AG04449 (cell line): Measurements from ENCODE around the gene CTDSPL.

Experiments used
- CTCF ChIA-PET: fragments of 350-600 bp; formaldehyde crosslinking; extraction: SDS; loops from one replicate; lab custom pipeline; 2021; ENCODE audit warnings: antibody characterized with exemption; lab: Yijun Ruan, JAX
- POLR2A ChIA-PET: fragments of 400-600, 350-600 bp; formaldehyde crosslinking; extraction: SDS; loops from one replicate; lab custom pipeline; 2020; ENCODE audit warnings: antibody characterized with exemption, inconsistent platforms; lab: Yijun Ruan, JAX
- DNase-seq: peaks from one replicate; pipeline ENCODE4 v3.0.0-alpha.2; 2010; ENCODE audit warnings: low read depth, low spot score
- H3K4me3 ChIP-seq: 2 replicates; pipeline ENCODE4 v1.5.1; 2011; ENCODE audit warnings: low read depth, mild to moderate bottlenecking, control low read depth, low read length
- TF ChIP-seq, protein P1 (sequence below): IDR thresholded peaks from one replicate; pipeline ENCODE4 v1.5.1; 2011; ENCODE audit warnings: mild to moderate bottlenecking, moderate library complexity, low read length, control low read depth, inconsistent platforms; ENCODE audit not compliant: insufficient read depth; ENCODE audit errors: missing control alignments

The CTDSPL gene

GRCh38 chr3:37909067-37909911 lies 47.6 kb downstream of the CTDSPL start:
- ChIA-PET CTCF (interaction anchor here (2.1 kb wide), 1 partner anchor 15 kb away, joined by 4 read pairs; no protein-coding TSS in a partner anchor), POLR2A (no interaction called here)
- TF ChIP-seq, protein P1, sequence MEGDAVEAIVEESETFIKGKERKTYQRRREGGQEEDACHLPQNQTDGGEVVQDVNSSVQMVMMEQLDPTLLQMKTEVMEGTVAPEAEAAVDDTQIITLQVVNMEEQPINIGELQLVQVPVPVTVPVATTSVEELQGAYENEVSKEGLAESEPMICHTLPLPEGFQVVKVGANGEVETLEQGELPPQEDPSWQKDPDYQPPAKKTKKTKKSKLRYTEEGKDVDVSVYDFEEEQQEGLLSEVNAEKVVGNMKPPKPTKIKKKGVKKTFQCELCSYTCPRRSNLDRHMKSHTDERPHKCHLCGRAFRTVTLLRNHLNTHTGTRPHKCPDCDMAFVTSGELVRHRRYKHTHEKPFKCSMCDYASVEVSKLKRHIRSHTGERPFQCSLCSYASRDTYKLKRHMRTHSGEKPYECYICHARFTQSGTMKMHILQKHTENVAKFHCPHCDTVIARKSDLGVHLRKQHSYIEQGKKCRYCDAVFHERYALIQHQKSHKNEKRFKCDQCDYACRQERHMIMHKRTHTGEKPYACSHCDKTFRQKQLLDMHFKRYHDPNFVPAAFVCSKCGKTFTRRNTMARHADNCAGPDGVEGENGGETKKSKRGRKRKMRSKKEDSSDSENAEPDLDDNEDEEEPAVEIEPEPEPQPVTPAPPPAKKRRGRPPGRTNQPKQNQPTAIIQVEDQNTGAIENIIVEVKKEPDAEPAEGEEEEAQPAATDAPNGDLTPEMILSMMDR, result no peak
- no peak for DNase-seq
- no peak overlapping the region for H3K4me3 ChIP-seq

DNA sequence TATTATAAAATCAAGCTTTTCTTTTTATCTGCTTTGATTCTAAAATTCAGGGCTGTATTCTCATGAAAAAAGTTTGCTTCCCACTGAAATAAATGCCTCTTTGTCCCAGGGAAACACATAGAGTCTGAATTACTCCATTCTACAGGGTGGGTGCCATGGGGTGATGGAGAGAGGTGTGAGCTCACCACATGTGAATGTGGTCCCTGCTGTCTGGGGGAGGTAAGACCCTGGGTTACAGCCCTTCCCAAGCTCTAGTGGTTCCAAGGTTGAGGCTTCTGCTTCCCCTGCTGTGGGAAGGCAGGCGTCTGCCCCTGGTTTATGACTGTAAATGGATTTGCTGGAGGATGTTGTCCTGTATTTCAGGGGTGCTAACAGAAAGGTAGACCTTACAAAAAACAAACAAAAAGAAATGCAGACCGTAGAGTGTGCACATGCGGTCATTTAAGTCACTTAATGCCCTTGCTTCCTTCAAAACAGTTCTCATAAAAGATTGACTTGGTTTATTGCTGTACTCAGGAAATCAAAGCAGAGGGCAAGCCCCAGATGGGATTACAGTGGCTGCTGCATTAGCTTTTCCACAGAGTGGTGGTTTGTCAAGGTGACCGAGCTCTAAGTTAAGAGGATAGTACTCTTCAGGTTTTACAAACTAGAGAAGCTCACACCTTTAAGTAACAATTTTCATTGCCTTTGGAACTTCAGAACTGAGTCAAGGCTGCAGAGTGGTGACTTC lies 49.2 kb downstream of the CTDSPL start:
- CTCF ChIA-PET, result interaction anchor here (2.1 kb wide), 1 partner anchor 13 kb away, joined by 4 read pairs; no protein-coding TSS in a partner anchor
- no peak for DNase-seq
- POLR2A ChIA-PET, result no interaction called here
- H3K4me3 ChIP-seq, result no peak overlapping the region
- TF ChIP-seq, protein P1, result no peak

GRCh38 chr3:37912052-37912733 lies 50.5 kb downstream of the CTDSPL start:
- ChIA-PET CTCF (interaction anchor here (0.6 kb wide), 1 partner anchor 681 kb away, joined by 3 read pairs; no protein-coding TSS in a partner anchor), POLR2A (no interaction called here)
- TF ChIP-seq, protein P1, result no peak
- H3K4me3 ChIP-seq, result no peak overlapping the region
- DNase-seq, result no peak

DNA sequence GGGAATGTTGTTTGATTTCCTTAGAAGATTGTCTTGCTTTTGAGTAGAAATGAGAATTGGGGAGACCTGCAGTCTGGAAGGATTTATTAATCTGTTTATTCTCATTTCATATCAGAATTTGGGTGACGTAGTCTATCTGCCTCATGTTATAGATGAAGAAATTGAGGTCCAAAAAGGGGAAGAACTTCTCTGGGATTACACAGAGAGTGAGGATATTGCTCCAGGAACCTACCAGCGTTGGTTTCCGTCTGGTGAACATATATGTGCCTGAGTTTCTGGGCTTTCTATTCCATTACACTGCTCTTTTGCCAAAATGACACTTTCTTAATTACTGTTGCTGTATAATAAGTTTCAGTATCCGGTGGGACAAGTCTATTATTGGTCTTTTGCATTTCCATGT lies 51.8 kb downstream of the CTDSPL start:
- POLR2A ChIA-PET, result no interaction called here
- no peak overlapping the region for H3K4me3 ChIP-seq
- no peak for DNase-seq
- TF ChIP-seq, protein P1, result no peak
- CTCF ChIA-PET, result no interaction called here

GRCh38 chr3:37916685-37917084 lies 55.0 kb downstream of the CTDSPL start:
- POLR2A ChIA-PET, result no interaction called here
- TF ChIP-seq, protein P1, result no peak
- H3K4me3 ChIP-seq, result no peak overlapping the region
- DNase-seq, result no peak
- CTCF ChIA-PET, result interaction anchor here (0.9 to 1.5 kb wide), 2 partner anchors 50 to 61 kb away, joined by 4 to 6 read pairs; no protein-coding TSS in a partner anchor
